Suprapubic skin (tissue), 3 donors: ENCODE measurements around the gene SLCO1A2.

Source experiments
- CTCF ChIP-seq, 2 donors: fragments of 200-600 bp in 1 of 2; fragments of 450-650 bp in 1 of 2; sonication (generic) in 1 of 2; IDR thresholded peaks; one replicate each; pipeline ENCODE4 v1.5.1; 2016 to 2019; ENCODE audit warnings: antibody characterized with exemption in 2 of 2, mild to moderate bottlenecking in 1 of 2, moderate library complexity in 1 of 2
- POLR2A ChIP-seq, 2 donors: fragments of 450-650 bp; IDR thresholded peaks; one replicate each; pipeline ENCODE4 v1.6.1; 2017; ENCODE audit warnings: antibody characterized with exemption in 2 of 2, mild to moderate bottlenecking in 2 of 2, moderate library complexity in 2 of 2

GRCh38 chr12:21292111-21292510 lies 42.6 kb downstream of the SLCO1A2 start:
- no peak for TF ChIP-seq POLR2A (IDR thresholded peaks at IDR 0.05)
- no peak for TF ChIP-seq CTCF (IDR thresholded peaks at IDR 0.05)
